Left renal cortex interstitium (tissue), 4 donors: ENCODE data around the gene XRCC3. TPM values are rescaled to one million over a fixed set of nuclear protein-coding genes. Genes with fewer than 3 reads are reported as not detected.

ENCODE experiments used
- DNase-seq, 4 donors: peaks; one replicate each; pipeline ENCODE4 v3.0.0-alpha.2; 2013; ENCODE audit warnings: low read depth in 4 of 4, low spot score in 2 of 4, missing footprints in 1 of 4
- polyA plus RNA-seq, 4 donors: library from polyadenylated mRNA; unstranded; fragments of 120-200 nt; gene quantifications; one replicate each; pipeline ENCODE4 v1.2.1, GENCODE V29; 2013; ENCODE audit not compliant: insufficient read length in 4 of 4

The XRCC3 gene
- polyA plus RNA-seq, 4 donors, result 12.2 to 25.0 (median 17.6) TPM

GRCh38 chr14:103708750-103709187 is 6.5 kb downstream of the XRCC3 start:
- DNase-seq, result no peak

GRCh38 chr14:103707329-103708263 is 7.7 kb downstream of the XRCC3 start:
- no peak for DNase-seq

GRCh38 chr14:103706551-103707328 is 8.5 kb downstream of the XRCC3 start:
- DNase-seq, result no peak

GRCh38 chr14:103705504-103706284 is 9.6 kb downstream of the XRCC3 start:
- DNase-seq, result no peak

GRCh38 chr14:103705118-103705503 is 10.1 kb downstream of the XRCC3 start:
- DNase-seq, result no peak

GRCh38 chr14:103704708-103705107 is 10.5 kb downstream of the XRCC3 start:
- no peak for DNase-seq

GRCh38 chr14:103703433-103704385 is 11.5 kb downstream of the XRCC3 start:
- no peak for DNase-seq

- no peak for DNase-seq
These were observed 12.5 kb downstream of the XRCC3 start for GRCh38 chr14:103702497-103703432.

- DNase-seq, result no peak
These were observed 13.2 kb downstream of the XRCC3 start for GRCh38 chr14:103702095-103702494.

- DNase-seq, result no peak
These were observed 14.3 kb downstream of the XRCC3 start for GRCh38 chr14:103700753-103701490.

- DNase-seq, result no peak
These were observed 15.1 kb downstream of the XRCC3 start for GRCh38 chr14:103699901-103700752.

- DNase-seq, result no peak
These were observed 16.0 kb downstream of the XRCC3 start for GRCh38 chr14:103699261-103699661.

GRCh38 chr14:103698380-103699260 is 16.6 kb downstream of the XRCC3 start:
- DNase-seq, result no peak

GRCh38 chr14:103697603-103698379 is 17.5 kb downstream of the XRCC3 start:
- DNase-seq, result no peak

GRCh38 chr14:103697206-103697602 is 18.0 kb downstream of the XRCC3 start:
- no peak for DNase-seq
